ENCODE measurements around the gene CTSD. TPM values are rescaled to one million over a fixed set of nuclear protein-coding genes. Genes with fewer than 3 reads are reported as not detected.

The CTSD gene
- total RNA-seq, 4 donors from 2014 or later, result 182 to 290 (median 238) TPM

DNA sequence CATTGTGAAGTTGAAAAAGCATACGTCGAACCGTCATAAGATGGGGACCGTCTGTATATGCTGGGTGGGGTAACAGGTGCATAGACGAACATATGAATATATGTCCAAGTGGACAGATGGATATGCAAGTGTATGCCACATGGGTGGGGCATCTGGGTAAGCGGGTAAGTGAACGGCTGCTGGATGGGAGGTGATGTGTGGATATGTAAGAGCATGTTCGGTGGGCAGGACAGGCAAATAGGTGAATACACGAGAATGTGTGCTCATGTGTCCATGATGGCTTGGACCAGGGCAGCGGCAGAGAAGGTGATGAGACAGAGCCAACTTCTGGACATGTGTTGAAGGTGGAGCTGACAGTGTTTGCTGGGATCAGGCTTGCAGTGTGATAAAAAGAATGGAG lies 25.3 kb downstream of the CTSD start:
- Histone ChIP-seq H3K27ac (no peak overlapping the region), H3K9me3 (peaks cover 0 to 22% (median 0%) of the 10 kb centered on the region in 3 donors), H3K36me3 (no peaks in the 10 kb centered on the region), H3K27me3 (peaks cover 72% of the 10 kb centered on the region), H3K4me3 (no peak overlapping the region), H3K4me1 (no peaks in the 10 kb centered on the region)
- 86 to 96% methylated on average over 8 to 9 of the region's 10 CpGs for WGBS, 2 donors (ENCODE audit: low coverage in 1 of 2)
- TF ChIP-seq POLR2A (IDR thresholded peaks at IDR 0.05) (no peak), POLR2AphosphoS5 (IDR thresholded peaks at IDR 0.05) (no peak), EP300 (IDR thresholded peaks at IDR 0.05) (no peak)
- TF ChIP-seq, protein P1, sequence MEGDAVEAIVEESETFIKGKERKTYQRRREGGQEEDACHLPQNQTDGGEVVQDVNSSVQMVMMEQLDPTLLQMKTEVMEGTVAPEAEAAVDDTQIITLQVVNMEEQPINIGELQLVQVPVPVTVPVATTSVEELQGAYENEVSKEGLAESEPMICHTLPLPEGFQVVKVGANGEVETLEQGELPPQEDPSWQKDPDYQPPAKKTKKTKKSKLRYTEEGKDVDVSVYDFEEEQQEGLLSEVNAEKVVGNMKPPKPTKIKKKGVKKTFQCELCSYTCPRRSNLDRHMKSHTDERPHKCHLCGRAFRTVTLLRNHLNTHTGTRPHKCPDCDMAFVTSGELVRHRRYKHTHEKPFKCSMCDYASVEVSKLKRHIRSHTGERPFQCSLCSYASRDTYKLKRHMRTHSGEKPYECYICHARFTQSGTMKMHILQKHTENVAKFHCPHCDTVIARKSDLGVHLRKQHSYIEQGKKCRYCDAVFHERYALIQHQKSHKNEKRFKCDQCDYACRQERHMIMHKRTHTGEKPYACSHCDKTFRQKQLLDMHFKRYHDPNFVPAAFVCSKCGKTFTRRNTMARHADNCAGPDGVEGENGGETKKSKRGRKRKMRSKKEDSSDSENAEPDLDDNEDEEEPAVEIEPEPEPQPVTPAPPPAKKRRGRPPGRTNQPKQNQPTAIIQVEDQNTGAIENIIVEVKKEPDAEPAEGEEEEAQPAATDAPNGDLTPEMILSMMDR (IDR thresholded peaks at IDR 0.05), result no peak
- no peak for ATAC-seq

DNA sequence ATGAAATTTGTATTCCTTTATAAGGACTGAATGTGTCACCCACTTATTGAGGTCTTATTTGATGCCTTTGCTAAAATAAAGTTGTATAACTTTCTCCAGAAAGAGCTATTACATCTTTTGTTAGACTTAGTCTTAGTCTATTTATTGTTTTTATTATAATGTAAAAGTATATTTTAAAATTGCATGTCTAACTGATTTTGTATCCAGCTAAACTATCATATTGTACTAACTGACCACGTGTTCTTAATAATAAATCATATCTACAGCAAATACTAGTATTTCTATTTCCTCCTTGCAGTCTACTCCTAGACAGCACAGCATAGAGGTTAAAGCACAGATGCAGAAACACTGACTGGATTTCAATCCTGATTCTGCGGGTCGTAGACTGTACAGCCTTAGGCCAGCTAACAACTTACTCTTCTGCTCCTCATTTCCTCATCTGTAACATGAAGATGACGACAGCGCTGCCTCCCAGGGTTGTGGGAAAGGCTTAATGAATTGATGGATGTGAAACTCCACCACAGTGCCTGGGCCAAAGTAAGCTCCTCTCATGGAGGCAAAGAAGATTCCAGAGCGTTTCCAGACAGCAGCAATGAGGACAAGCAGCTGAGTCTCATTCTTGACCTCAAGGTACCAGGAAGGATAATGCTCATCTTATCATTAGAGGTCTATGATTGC lies 26.5 kb downstream of the CTSD start:
- Histone ChIP-seq H3K27me3 (peaks cover 84% of the 10 kb centered on the region), H3K4me3 (no peak overlapping the region), H3K4me1 (peaks cover 0 to 3% (median 0%) of the 10 kb centered on the region in 3 donors), H3K27ac (no peak overlapping the region), H3K9me3 (peaks cover 0 to 22% (median 0%) of the 10 kb centered on the region in 3 donors), H3K36me3 (no peaks in the 10 kb centered on the region)
- TF ChIP-seq POLR2A (IDR thresholded peaks at IDR 0.05) (no peak), EP300 (IDR thresholded peaks at IDR 0.05) (no peak), POLR2AphosphoS5 (IDR thresholded peaks at IDR 0.05) (no peak)
- TF ChIP-seq, protein P1 (IDR thresholded peaks at IDR 0.05), result no peak
- no peak for ATAC-seq
- 71 to 86% methylated on average over 4 to 6 of the region's 6 CpGs for WGBS, 2 donors (ENCODE audit: low coverage in 1 of 2)

DNA sequence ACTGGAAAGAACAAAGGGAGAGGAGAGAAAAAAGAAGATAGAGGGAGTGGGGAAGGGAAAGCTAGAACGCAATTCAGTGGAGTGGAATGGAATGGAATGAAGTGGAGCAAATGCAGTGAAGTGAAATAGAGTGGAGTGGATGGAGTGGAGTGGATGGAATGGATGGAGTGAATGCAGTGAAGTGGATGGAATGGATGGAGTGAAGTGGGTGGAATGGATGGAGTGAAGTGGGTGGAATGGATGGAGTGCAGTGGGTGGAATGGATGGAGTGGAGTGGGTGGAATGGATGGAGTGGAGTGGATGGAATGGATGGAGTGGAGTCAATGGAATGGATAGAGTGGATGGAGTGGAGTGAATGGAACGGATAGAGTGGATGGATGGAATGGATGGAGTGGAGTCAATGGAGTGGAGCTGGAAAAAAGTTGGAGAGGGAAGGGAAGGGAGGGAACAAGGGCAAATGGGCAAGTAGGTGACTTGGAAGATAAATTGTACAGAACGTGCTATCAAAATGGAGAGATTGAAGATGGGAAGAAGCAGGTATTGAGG lies 27.2 kb downstream of the CTSD start:
- Histone ChIP-seq H3K9me3 (peaks cover 0 to 22% (median 0%) of the 10 kb centered on the region in 3 donors), H3K36me3 (no peaks in the 10 kb centered on the region), H3K27me3 (peaks cover 91% of the 10 kb centered on the region), H3K4me1 (peaks cover 0 to 8% (median 0%) of the 10 kb centered on the region in 3 donors), H3K4me3 (no peak overlapping the region), H3K27ac (no peak overlapping the region)
- TF ChIP-seq EP300 (IDR thresholded peaks at IDR 0.05) (no peak), POLR2A (IDR thresholded peaks at IDR 0.05) (no peak), POLR2AphosphoS5 (IDR thresholded peaks at IDR 0.05) (no peak)
- TF ChIP-seq, protein P1 (IDR thresholded peaks at IDR 0.05), result no peak
- 52 to 58% methylated on average over 3 of the region's 3 CpGs for WGBS, 2 donors (ENCODE audit: low coverage in 1 of 2)
- ATAC-seq, result no peak

DNA sequence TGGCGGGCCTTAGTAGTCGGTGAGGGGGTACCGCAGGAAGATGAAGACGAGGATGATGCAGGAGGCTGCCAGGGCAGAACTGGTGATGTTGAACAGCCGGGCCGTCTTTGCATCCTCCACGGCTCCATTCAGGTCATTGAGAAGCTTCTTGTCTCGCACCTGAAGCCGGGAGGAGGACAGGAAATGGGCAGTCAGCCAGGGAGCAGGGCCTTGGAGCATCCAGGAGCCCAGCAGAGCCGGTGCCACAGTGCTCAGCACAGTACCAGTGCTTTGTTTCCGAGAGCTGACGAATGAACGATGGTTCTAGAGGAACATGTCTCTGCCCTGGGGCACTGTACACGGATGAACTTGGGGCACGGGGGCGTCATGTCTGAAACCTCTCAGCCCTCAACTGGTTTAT lies 28.5 kb downstream of the CTSD start:
- Histone ChIP-seq H3K27me3 (peaks cover 98% of the 10 kb centered on the region), H3K4me3 (no peak overlapping the region), H3K4me1 (peaks cover 0 to 8% (median 0%) of the 10 kb centered on the region in 3 donors), H3K36me3 (no peaks in the 10 kb centered on the region), H3K9me3 (peaks cover 0 to 22% (median 0%) of the 10 kb centered on the region in 3 donors), H3K27ac (no peak overlapping the region)
- TF ChIP-seq, protein P1 (IDR thresholded peaks at IDR 0.05), result no peak
- TF ChIP-seq POLR2AphosphoS5 (IDR thresholded peaks at IDR 0.05) (no peak), POLR2A (IDR thresholded peaks at IDR 0.05) (no peak), EP300 (IDR thresholded peaks at IDR 0.05) (no peak)
- ATAC-seq, result no peak
- WGBS, 2 donors (ENCODE audit: low coverage in 1 of 2), result 75 to 88% methylated on average over 5 to 6 of the region's 16 CpGs

DNA sequence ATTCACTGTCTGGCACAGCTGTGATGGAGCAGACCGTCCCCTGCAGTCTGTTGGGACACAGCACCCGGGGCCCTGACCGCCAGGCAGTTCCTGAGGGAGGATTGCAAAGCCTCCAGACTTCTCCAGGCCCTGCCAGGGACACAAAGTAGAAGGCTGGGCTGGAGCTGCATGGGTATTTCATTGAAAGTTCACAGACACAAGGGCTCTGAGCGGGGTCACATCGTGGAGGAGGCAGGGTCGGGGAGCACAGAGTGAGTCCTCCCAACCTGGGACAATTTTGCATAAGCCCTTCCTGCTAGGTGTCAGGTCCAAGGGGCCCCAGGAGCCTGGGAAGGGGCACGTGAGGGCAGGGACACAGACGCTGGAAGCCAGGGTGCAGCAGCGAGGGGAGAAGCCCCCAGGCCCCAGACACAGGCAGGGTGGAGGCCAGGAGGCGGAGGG lies 29.1 kb downstream of the CTSD start:
- Histone ChIP-seq H3K27ac (no peak overlapping the region), H3K9me3 (peaks cover 0 to 22% (median 0%) of the 10 kb centered on the region in 3 donors), H3K36me3 (no peaks in the 10 kb centered on the region), H3K27me3 (peaks cover 100% of the 10 kb centered on the region), H3K4me3 (no peak overlapping the region), H3K4me1 (peaks cover 0 to 8% (median 0%) of the 10 kb centered on the region in 3 donors)
- ATAC-seq, result no peak
- WGBS, 2 donors (ENCODE audit: low coverage in 1 of 2), result 30% methylated on average over 2 of the region's 10 CpGs; no CpG with 5 or more reads in 1 of the 2 donors
- TF ChIP-seq EP300 (IDR thresholded peaks at IDR 0.05) (no peak), POLR2A (IDR thresholded peaks at IDR 0.05) (no peak), POLR2AphosphoS5 (IDR thresholded peaks at IDR 0.05) (no peak)
- TF ChIP-seq, protein P1 (IDR thresholded peaks at IDR 0.05), result no peak
